NCI-H226 (cell line): Measurements from ENCODE around the gene MND1.
"Not testable (repeated sequence)": the region's sequence is repeated elsewhere in the genome, so short reads cannot be mapped to it uniquely, and the experiment has no call there.

Experiments used
- DNase-seq: peaks from one replicate; pipeline ENCODE4 v3.0.0-alpha.2; 2015

Gene MND1

DNA sequence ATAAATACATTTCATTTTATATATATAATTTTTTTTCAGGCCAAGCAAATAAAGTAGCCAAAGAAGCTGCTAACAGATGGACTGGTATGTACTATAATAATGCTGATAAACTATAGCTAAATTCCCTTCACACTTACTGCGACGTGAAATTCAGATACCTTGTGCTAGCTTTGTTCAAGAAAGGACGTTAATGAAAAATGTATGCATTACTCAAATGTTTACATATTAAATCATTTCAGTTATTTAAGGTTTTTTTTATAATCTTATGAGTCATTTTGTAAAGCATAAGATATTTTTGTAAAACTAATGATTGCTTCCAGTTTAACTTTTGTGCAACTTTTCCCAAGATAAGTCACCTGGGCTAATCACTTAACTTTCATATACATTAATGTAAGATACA, 64.4 kb downstream of the MND1 start:
- DNase-seq = no peak

DNA sequence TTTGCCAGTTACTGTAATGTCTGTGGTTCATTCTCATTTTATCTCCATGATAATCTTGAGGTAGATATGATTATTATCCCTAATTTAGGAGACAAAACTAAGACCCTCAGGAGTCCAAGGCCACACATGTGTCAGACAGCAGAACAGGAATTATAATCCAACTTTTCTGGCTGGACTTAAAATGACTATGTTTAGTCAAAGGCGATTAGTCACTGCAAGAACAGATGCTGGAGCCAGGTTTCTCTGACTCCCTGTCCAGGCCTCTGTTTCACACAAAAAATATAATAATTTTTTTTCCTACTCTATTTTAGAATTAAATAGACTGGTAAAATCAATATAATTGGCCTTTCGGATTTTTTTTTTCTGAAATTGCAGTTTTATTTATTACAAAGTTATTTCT, 64.9 kb downstream of the MND1 start:
- no peak for DNase-seq

DNA sequence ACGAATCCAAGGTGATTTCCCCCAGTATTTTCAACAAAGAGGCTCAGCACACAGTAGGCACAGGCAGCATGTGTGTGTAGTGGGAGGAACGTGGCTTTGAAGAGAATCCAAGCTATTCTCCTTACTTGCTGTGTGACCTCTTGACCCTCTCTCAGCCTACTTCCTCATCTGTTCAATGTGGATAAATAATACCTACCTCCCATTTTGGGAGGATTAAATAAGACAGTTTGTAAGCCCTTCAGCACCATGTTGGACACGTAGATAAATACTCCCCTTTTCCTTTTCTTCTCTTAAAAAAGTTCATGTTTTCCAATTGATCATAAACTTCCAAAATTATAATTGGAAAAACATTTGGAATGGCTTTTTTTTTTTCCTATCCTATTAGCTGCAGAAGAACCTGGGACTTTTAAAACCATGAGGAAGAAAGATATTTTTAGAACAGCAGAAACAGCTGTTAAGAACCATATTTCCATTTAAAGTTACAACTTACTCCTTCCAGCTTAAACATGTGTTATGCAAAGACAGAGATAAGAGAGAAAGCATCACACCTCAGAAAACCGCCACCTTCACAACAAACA, 65.5 kb downstream of the MND1 start:
- DNase-seq = no peak

DNA sequence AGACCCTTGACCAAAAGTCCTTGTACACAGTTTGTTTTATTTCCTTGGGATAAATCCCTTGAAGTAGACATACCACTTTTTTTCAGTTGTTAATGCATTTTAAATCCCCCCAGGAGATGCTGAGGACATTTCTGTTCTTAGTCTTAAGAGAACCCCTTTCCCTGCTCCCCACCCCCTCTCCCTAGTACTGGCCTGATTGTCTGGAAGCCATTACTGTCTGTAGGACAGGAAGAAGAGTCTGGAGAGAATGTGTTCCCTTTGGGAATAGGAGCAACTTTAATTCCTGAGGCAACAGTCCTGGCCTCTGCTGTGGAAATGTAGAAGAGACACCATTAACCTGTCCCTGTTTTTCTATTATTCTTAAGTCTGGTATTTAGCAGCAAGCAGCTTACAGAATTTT, 69.4 kb downstream of the MND1 start:
- DNase-seq = no peak

DNA sequence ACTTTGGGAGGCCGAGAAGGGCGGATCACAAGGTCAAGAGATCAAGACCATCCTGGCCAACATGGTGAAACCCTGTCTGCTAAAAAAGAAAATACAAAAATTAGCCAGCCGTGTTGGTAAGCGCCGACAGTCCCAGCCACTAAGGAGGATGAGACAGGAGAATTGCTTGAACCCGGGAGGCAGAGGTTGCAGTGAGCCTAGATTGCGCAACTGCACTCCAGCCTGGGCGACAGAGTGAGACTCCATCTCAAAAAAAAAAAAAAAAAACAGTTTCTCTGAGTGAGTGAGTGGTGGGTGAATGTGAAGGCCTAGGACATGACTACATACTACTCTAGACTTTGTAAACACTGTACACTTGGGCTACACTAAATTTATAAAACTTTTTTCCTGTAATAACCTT, 72.0 kb downstream of the MND1 start:
- DNase-seq = not testable (repeated sequence)

DNA sequence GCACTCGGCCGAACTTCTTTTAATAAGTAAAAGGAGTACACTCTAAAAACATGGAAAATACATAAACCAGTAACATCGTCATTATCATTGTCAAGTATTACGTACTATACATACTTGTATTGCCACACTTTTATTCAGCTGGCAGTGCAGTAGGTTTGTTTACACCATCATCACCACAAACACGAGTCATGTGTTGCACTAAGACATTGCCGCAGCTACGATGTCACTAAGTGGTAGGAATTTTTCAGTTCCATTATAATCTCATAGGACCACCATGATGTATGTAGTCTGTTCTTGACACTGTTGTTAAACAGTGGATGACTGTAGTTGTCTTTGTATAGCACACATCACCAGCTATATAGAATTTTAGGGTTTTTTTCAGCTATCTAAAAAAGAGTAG, 73.6 kb downstream of the MND1 start:
- DNase-seq = no peak

DNA sequence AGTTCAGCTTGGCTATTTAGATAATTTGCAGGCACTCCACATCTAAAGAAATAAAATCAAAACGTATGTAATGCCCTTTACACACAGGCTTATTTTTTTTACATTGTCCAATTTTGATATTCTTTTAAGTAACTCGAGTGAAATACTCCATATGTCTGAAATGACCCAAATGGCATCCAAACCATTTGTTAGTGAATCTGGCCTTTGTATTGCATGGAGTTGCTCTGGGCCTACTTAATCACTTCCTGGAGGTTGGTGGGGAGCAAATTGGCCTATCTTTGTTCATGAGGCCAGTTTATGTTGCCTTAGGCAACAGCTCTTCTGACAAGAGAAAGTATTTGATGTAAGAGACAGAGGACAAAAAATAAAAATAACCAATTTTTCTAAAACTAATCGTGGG, 74.1 kb downstream of the MND1 start:
- no peak for DNase-seq

DNA sequence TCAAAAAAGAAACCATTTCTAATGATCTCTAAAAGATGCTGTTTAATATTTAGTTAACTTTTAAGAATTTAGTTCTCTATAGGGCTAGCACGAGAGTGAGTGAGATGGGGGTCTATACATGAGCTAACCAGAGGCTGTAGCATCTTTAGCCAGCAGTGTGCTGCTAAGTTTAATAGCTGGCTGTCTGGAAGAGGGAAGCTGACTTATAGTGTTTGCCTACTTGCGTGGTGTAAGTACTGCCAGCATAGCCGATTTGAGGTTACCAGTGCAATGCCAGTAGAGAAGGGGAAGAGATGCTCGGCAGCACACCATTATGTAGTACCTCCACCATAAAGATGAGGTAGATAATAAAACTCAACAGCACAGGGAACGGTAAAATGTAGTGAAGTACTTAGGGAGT, 74.5 kb downstream of the MND1 start:
- DNase-seq = no peak

DNA sequence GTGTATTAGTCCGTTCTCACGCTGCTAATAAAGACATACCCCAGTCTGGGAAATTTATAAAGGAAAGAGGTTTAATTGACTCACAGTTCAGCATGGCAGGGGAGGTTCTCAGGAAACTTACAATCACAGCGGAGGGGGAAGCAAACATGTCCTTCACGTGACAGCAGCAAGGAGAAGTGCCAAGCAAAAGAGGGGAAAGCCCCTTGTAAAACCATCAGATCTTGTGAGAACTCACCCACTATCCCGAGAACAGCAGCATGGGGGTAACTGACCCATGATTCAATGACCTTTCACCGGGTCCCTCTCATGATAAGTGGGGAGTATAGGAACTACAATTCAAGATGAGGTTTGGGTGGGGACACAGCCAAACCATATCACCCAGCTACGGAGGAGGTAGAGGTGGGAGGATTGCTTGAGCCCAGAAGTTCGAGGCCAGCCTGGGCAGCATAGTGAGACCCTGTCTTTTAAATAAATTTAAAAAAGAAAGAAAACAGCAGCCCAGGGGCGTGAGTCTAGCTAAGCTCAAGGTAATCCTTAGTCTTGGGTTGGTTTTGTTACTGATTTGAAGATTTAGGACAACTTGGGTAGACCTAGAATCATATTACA, 75.3 kb downstream of the MND1 start:
- no peak for DNase-seq

DNA sequence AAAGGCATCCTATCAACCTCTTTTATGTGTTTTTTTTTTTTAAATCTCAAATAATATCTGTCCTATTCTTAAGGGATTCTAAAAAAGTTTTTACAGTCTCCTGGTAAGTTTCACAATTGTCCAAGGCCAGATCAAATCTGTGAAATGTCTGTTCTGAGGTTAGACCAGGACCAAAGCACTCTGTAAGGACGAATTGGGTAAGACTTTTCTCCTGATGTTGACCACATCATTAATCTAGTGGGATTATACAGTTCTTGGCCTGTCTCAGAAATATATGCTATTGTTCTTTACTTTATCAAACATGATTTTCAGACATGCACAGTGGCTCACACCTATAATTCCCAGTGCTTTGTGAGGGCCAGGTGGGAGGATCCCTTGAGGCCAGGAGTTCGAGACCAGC, 75.9 kb downstream of the MND1 start:
- DNase-seq = no peak

DNA sequence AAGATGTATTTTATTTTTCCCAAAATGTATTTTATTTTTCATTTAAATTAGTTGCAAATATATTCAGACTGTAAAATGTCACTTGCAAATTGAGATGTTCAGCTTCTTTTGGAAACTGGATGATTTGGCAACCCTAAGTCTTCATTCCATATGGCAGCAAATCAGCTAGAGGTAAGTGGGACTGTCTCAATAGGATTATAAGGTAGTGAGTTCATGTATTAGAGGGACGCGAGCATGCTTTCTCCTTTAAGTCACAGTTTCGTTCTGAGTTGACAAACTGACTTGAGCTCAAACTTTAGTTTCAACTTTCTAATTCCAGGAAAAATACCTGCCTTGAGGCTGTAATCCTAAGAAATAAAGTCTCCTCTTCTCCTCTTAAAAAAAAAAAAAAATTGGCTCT, 77.5 kb downstream of the MND1 start:
- DNase-seq = no peak

DNA sequence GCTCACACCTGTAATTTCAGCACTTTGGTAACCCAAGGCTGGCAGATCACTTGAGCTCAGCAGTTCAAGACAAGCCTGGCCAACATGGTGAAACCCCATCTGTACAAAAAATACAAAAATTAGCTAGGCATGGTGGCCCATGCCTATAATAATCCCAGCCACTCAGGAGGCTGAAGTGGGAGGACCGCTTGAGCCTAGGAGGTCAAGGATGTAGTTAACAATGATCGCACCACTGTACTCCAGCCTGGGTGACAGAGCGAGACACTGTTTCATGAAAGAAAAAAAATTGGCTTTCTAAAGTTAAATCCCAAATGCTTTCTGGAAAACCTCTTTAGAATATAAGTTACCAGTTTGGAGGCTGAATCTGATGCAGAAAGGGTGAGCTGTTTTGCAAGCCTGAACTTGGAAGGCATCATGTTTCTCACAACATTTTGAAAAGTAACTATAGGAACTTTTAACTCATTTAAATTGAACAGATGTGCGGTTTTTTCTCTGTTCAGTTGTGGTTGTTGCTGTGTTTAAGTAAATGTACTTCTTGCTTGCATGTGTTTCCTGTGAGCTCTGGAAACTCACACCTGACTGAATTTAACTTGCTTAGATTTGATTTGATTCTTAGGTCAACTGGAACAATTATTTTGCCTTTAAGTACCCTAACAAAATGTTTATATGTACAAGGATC, 81.9 kb downstream of the MND1 start:
- DNase-seq = no peak

DNA sequence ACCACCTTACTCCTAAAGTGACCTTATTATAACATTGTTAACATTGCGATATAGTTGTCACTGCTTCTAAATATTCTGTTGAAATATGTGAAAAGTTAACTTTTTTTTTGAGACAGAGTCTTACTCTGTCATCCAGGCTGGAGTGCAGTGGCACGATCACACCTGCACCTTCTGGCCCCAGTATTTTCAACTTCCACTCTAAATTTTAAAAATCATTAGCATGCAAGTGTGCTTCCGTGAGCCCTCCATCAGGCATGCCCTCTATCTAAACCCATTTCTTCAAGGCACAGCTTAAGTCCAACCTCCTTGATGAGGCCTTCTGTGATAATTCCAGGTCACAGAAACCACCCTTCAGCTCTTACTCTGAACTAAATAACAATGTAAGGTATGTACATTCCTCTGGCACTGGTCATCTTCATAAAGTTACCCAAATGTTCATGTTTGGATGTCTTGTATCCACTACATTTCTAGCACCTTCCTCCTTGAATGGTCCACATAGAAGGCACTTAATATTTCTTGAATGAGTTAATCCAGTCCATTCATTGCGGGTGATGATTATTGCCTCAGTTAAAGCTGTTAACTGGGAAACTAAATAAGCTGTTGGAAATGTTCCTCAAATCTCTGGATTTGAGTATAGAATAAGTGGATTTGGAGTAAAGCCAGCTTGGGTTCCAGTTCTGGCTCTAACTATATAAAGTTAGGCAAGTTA, 83.0 kb downstream of the MND1 start:
- DNase-seq = peak; percentile 76

DNA sequence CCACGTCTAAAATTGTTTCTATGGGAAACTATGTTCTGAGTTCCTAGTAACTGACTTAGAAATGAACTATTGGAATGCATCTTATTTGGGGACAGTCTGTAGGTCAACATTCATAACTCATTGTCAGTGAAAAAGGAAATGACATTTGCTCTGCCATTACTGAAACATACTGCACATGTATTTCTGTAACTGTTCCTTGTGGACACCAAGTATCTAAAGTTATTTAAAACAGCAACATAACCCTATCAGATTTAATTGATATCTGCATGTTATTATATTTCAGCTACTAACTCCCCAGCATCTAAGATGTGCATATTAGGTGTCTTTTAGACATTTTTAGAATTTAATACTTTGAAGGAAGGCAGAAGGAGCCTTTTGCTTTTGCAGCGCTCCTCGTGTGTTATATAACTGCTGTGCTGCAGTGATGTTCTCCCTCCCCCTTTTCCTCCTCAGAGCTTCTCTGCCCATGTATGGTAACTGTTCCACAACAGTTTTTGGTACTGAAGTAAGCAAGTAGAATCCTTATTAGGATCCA, 84.5 kb downstream of the MND1 start:
- no peak for DNase-seq

DNA sequence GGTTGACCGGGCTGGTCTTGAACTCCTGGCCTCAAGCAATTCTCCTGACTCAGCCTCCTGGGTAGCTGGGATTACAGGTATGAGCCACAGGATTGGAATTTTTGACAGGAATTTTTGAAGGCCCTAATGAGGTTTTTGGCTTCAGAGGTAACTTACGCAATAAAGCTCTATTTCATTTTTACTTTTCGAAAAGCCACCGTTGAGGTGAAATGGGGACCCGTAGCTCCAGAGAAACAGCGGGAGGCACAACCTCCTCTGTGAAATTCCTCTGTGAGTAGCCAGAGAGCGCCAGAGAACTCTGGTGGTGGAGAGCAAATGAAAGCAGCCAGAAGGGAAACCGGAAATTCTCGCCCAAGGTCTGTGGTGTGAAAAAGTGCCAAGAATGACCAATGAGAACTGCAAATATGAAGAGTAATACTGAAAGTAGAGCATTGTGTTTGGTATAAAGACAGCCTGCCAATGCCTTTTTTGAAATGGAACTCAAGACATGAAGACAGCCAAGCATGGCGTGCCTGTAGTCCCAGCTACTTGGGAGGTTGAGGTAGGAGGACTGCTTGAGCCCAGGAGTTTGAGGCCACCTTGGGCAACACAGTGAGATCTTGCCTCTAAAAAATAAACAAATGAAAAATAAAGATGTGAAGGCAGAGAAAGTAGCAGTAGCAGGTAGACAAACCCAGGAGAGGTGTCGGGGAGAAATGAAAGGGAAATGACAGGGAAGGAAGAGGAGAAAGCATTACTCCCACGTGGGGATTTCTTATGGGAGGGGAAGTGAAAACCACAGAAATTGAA, 88.7 kb downstream of the MND1 start:
- DNase-seq = peak; percentile 94

DNA sequence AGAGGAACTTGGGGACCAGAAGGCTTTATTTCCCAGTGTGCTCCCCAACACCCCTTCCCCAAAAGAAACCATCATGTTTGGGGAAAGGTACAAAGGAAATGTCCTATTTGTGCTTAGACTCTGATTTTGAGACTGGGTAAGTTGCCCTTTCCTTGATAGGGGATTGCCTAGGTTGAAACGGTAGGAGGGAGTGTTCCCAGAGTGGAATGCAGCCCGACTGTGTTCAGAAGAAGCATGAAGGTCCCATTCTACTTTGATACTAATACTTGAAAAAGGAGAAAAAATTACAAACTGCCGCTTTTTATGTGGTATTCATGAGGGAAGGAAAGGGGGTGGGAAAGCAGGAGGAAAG, 89.2 kb downstream of the MND1 start:
- DNase-seq = no peak

DNA sequence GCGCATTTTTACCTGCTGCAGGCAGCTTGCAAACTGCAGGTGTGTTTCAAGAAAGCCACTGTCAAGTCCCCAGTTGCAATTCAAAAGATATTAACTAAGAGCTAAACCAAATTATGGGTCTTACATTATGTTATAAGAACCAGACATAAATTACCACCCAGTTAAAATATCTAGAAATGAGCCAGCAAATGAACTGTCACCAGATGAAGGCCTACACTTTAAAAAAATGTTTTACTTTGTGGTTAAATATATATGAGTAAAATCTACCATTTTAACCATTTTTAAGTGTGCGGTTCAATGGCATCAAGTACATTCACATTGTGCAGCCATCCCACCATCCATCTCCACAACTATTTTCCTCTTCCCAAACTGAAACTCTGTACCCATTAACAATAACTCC, 89.7 kb downstream of the MND1 start:
- DNase-seq = no peak

DNA sequence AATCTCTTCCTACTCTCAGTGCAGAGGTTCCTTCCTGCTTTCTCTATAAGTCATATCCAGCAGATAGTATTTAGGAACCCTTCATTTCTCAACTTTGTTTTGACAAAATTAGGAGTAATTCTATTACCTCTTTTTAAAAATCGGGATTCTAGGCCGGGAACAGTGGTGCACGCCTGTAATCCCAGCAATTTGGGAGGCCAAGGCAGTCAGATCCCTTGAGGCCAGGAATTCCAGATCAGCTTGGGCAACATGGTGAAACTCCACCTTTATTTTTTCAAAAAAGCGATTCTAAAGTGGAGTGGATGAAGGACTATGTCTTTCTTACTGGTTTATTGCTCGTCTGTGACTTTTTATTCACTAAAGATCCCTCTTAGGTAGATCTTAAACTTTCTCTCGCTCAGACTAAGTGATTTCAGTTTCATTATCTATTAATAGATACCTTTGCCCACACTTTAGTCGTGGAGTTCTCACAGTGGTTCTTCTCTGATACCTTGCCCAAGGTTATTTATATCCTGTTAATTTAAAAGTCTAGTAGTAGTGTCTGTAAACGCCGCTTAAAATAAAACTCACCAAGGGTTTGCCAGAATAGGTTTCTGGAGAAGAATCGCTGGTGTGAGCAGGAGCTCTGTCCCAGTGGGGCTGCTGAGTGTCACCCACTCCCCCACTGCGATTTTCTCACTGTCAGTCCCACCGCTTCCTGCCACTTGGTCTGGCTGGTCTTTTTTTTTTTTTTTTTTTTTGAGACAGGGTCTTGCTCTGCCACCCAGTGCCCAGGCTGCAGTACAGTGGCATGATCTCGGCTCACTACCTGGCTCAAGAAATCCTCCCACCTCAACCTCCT, 94.6 kb downstream of the MND1 start:
- no peak for DNase-seq

DNA sequence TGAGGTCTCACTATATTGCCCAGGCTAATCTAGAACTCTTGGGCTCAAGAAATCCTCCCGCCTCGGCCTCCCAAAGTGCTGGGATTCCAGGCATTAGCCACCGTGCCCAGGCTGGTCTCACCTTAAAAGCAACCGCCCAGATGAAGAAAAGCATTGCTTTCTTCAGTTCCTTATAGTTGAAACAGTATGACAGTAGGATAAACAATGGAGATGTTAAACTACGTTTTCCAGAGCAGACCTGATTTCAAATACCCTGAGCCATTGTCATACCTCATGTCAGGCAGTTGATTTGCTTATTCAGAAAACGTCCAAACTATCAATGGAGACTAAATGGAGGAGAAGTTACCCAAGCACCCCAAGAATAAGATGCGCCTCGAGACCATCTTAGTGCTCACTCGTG, 95.3 kb downstream of the MND1 start:
- no peak for DNase-seq

DNA sequence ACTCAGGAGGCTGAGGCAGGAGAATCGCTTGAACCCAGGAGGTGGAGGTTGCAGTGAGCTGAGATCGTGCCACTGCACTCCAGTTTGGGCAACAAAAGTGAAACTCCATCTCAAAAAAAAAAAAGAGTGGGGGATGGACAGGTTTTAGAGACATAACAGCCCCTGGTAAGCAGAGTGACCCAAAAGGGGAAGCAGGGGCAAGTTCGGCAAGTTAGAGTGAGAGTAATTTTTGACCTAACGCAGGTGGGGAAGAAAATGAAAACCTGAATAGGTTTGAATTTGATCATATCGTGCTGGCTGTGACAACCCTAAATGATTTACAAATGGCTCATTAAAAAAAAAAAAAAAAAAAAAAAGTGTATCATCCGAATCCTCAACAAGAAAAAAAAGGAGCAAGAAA, 96.0 kb downstream of the MND1 start:
- no peak for DNase-seq

DNA sequence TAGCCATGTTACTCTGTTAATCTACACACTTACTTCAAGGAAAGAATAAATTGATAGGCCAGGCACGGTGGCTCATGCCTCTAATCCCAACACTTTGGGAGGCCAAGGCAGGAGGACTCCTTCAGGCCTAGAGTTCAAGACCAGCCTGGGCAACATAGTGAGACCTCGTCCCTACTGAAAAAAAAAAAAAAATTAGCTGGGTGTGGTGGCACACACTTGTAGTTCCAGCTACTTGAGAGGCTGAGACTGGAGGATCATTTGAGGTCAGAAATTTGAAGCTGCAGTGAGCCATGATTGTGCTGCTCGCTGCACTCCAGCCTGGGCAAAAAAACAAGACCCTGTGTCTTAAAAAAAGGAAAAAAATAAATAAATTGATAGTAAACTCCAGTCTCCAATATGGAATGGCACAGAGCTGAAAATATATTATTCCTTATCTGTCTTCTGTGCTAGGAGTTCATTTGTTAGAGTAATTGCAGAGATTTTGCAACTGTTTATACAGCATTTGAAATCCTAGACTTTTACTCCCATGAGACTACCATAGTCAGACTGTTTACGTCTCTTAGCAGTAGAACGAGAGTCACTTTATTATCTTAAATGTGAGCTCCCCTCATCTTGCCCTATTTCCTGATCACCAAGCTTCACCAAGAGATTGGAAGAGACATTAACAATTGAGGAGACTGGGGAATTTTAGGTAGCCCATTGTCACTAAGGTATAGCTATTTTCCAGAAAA, 102.9 kb downstream of the MND1 start:
- no peak for DNase-seq
